Epithelial cell of esophagus (primary cell): ENCODE data around the gene SMARCA4.

Experiments used
- DNase-seq: peaks from one replicate; pipeline ENCODE4 v3.0.0; 2010; ENCODE audit warnings: low read depth
- H3K4me3 ChIP-seq: 2 replicates; pipeline ENCODE4 v1.5.1; 2011; ENCODE audit warnings: mild to moderate bottlenecking, low read length, control low read depth
- TF ChIP-seq, protein P1 (sequence below): IDR thresholded peaks from 2 replicates; pipeline ENCODE4 v1.5.1; 2011; ENCODE audit warnings: low read depth, mild to moderate bottlenecking, low read length, control low read depth, inconsistent platforms; ENCODE audit not compliant: insufficient read depth; ENCODE audit errors: missing control alignments

The SMARCA4 gene

DNA sequence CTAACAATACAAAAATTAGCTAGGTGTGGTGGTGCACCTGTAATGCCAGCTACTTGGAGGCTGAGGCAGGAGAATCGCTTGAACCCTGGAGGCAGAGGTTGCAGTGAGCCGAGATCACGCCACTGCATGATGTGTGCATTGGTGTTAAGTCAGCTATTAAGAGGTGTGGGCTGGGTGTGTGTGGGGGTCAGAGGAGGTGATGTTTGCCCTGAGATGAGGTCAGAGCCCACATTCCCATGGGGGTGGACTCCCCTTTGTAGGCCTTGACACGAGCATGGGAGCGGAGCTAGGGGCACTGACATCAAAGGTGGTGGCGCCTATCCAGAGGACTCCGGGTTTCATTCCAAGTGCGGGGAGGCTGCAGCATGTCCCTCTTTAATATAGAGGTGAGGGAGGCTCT is 93.8 kb downstream of the SMARCA4 start:
- DNase-seq = no peak
- no peak overlapping the region for H3K4me3 ChIP-seq
- TF ChIP-seq, protein P1, sequence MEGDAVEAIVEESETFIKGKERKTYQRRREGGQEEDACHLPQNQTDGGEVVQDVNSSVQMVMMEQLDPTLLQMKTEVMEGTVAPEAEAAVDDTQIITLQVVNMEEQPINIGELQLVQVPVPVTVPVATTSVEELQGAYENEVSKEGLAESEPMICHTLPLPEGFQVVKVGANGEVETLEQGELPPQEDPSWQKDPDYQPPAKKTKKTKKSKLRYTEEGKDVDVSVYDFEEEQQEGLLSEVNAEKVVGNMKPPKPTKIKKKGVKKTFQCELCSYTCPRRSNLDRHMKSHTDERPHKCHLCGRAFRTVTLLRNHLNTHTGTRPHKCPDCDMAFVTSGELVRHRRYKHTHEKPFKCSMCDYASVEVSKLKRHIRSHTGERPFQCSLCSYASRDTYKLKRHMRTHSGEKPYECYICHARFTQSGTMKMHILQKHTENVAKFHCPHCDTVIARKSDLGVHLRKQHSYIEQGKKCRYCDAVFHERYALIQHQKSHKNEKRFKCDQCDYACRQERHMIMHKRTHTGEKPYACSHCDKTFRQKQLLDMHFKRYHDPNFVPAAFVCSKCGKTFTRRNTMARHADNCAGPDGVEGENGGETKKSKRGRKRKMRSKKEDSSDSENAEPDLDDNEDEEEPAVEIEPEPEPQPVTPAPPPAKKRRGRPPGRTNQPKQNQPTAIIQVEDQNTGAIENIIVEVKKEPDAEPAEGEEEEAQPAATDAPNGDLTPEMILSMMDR = no peak

DNA sequence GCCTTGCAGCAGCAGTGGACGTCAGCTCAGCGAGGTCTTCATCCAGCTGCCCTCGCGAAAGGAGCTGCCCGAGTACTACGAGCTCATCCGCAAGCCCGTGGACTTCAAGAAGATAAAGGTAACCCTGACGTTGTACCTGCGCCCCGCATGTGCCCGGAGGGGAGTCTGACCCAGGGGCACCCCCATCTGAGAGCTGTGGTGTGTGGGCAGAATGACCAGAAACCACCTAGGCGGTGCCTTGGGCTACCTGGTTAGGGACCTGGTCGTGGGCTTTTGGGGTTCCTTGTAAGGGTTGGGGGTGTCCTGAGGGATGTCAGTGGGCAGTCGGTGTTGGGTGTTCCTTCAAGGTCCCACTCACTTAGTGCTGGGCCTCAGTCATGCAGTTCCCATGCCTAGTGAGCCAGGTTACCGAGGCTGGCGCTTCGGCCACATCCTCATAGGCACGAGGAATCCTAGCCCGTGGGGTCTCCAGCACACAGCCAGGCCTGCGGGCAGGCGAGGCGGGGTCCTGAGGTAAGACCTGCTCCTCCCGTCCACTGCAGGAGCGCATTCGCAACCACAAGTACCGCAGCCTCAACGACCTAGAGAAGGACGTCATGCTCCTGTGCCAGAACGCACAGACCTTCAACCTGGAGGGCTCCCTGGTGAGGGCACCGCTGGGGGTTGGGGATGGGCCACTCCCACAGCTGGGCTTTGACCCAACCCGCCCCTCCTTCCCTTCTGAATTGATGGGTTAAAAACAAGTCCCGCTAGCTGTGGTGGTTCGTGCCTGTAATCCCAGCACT is 97.6 kb downstream of the SMARCA4 start:
- TF ChIP-seq, protein P1 = no peak
- no peak overlapping the region for H3K4me3 ChIP-seq
- DNase-seq = no peak

DNA sequence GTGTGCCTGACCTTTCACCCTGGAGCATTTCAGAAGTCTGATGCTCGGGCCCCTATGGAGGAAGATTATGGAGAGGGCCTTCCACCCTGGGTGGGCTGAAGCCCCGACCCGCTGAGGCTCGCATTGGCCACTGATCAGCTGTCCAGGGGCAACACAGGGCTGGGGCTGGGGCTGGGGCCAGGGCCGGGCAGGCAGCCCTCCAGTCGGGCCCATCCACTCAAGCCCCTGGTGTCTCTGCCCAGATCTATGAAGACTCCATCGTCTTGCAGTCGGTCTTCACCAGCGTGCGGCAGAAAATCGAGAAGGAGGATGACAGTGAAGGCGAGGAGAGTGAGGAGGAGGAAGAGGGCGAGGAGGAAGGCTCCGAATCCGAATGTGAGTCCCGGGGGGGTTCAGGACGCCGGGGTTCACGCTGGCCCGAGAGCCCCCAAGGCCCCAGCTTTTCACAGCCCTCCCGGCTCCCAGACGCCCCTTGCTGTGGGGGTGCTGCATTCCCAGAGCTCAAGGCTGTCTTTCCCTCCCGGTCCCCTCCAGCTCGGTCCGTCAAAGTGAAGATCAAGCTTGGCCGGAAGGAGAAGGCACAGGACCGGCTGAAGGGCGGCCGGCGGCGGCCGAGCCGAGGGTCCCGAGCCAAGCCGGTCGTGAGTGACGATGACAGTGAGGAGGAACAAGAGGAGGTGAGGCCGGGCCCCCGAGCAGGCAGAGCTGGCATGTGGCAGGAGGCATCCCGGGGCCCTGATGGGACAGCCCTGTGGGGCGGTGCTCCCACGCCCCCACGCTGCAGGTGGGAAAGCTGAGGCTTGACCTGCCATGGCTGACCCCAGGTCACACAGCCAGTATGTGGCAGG is 98.9 kb downstream of the SMARCA4 start:
- DNase-seq = no peak
- TF ChIP-seq, protein P1 = no peak
- H3K4me3 ChIP-seq = no peak overlapping the region

DNA sequence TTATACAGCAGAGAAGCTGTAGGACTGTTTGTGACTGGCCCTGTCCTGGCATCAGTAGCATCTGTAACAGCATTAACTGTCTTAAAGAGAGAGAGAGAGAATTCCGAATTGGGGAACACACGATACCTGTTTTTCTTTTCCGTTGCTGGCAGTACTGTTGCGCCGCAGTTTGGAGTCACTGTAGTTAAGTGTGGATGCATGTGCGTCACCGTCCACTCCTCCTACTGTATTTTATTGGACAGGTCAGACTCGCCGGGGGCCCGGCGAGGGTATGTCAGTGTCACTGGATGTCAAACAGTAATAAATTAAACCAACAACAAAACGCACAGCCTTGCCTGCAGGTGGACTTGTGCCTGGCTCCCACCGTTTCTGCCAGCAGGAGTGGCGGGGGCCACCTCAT is 101.1 kb downstream of the SMARCA4 start:
- no peak for DNase-seq
- TF ChIP-seq, protein P1 = no peak
- no peak overlapping the region for H3K4me3 ChIP-seq

DNA sequence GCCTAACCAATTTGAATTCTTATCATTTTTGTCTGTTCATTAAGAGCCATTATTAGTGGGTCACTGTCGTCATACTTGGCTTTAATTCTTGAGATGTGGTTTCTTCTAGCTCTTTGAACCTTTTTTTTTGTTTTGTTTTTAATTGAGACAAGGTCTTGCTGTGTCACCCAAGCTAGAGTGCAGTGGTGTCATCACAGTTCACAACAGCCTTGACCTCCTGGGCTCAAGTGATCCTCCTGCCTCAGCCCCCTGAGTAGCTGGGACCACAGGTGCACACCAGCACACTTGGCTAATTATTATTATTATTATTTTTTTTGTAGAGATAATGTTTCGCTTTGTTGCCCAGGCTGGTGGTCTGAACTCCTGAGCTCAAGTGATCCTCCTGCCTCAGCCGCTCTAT is 102.6 kb downstream of the SMARCA4 start:
- DNase-seq = no peak
- TF ChIP-seq, protein P1 = no peak
- no peak overlapping the region for H3K4me3 ChIP-seq

DNA sequence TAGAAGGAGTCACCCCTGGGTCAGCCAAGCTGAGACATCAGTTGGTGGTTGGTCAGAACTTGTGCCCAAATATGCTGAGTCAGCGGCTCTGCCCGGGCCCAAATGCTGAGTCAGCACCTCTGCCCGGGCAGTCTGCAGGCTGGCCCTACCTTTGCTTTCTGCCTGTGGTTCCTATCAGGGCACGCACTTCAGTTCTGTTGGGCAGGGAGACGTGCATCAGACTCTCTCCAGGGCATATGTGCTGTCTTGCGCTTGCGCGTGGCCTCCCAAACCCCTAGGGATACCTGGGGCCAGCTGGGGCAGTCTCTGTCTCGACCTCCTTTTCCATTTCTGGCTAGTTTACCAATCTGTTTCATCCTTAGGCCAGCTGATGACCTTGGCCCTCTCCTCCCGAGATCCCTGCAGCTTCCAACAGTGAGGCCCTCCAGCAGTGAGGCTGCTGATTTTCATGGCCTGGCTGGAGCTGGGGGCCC is 104.0 kb downstream of the SMARCA4 start:
- TF ChIP-seq, protein P1 = no peak
- H3K4me3 ChIP-seq = no peak overlapping the region
- no peak for DNase-seq
